ENCODE data around the gene UBE2G2.

GRCh38 chr21:44838951-44839350, 37.3 kb upstream of the UBE2G2 start:
- TF ChIP-seq POLR2A (IDR thresholded peaks at IDR 0.05; ENCODE audit: low read depth, low read length), result no peak
- TF ChIP-seq POLR2AphosphoS5 (IDR thresholded peaks at IDR 0.05; ENCODE audit: low read depth, low read length), result no peak
- no peak for TF ChIP-seq TAF1 (IDR thresholded peaks at IDR 0.05; ENCODE audit: borderline replicate concordance, low read depth, low read length)

All from GM12892 (cell line).